Measurements from ENCODE around the gene EPHA2.

Gene EPHA2

GRCh38 chr1:16153096-16153998 lies 2.5 kb downstream of the EPHA2 start:
- H3K4me3 ChIP-seq (ENCODE audit: low read depth, low read length), result peak overlapping the region; percentile 84
- TF ChIP-seq CTCF (IDR thresholded peaks at IDR 0.05; ENCODE audit: insufficient read depth, low read length, missing control alignments), result no peak
- DNase-seq (ENCODE audit: low read depth, low spot score), result no peak
- ChIA-PET CTCF (interaction anchor here (0.8 to 15.2 kb wide), 12 partner anchors 11 to 81 kb away, joined by 3 to 217 read pairs (median 4); no protein-coding TSS in a partner anchor), POLR2A (interaction anchor here (0.5 to 4.3 kb wide), 7 partner anchors 7 to 86 kb away, joined by 3 to 26 read pairs (median 3); no protein-coding TSS in a partner anchor)

DNA sequence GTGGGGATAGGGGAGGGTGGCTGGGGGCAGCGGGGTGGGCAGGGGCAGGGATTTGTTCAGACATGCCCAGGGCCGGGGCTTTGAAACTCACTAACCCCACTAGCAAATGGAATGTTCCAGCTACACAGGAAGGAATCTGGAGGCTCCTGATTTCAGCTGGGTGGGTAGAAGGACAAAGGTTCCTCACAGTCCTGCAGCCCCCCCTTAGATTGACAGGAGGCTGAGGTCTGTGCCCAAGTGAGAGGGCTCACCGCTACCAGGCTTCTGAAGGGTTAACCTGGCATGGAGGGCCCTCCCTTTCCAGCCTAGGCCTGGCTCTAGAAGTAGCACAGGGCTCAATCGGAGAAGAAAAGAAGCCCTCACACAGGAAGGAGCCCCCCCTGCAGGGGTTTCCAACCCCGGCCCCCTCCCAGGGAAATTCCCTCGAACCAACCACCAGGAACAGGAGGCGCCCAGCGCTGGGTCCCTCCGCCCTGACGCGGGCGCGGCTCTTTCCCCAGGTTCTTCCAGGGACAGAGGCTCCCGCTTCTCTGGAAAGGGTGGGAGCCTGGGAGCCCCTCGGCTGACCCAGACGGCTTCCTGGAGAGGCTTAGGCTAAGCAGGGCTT lies 3.3 kb downstream of the EPHA2 start:
- peak overlapping the region; percentile 84 for H3K4me3 ChIP-seq (ENCODE audit: low read depth, low read length)
- DNase-seq (ENCODE audit: low read depth, low spot score), result no peak
- TF ChIP-seq CTCF (IDR thresholded peaks at IDR 0.05; ENCODE audit: insufficient read depth, low read length, missing control alignments), result no peak
- CTCF ChIA-PET, result interaction anchor here (0.7 to 15.2 kb wide), 10 partner anchors 11 to 80 kb away, joined by 3 to 217 read pairs (median 4); no protein-coding TSS in a partner anchor
- POLR2A ChIA-PET, result interaction anchor here (0.7 to 4.3 kb wide), 3 partner anchors 7 to 85 kb away, joined by 3 to 26 read pairs (median 7); no protein-coding TSS in a partner anchor

GRCh38 chr1:16151995-16152384 lies 3.9 kb downstream of the EPHA2 start:
- ChIA-PET POLR2A (interaction anchor here (1.2 to 2.3 kb wide), 2 partner anchors 12 to 30 kb away, joined by 3 to 7 read pairs; no protein-coding TSS in a partner anchor), CTCF (interaction anchor here (0.7 to 15.2 kb wide), 5 partner anchors 12 to 71 kb away, joined by 3 to 217 read pairs (median 4); no protein-coding TSS in a partner anchor)
- no peak for TF ChIP-seq CTCF (IDR thresholded peaks at IDR 0.05; ENCODE audit: insufficient read depth, low read length, missing control alignments)
- no peak for DNase-seq (ENCODE audit: low read depth, low spot score)
- peak overlapping the region; percentile 9 for H3K4me3 ChIP-seq (ENCODE audit: low read depth, low read length)

DNA sequence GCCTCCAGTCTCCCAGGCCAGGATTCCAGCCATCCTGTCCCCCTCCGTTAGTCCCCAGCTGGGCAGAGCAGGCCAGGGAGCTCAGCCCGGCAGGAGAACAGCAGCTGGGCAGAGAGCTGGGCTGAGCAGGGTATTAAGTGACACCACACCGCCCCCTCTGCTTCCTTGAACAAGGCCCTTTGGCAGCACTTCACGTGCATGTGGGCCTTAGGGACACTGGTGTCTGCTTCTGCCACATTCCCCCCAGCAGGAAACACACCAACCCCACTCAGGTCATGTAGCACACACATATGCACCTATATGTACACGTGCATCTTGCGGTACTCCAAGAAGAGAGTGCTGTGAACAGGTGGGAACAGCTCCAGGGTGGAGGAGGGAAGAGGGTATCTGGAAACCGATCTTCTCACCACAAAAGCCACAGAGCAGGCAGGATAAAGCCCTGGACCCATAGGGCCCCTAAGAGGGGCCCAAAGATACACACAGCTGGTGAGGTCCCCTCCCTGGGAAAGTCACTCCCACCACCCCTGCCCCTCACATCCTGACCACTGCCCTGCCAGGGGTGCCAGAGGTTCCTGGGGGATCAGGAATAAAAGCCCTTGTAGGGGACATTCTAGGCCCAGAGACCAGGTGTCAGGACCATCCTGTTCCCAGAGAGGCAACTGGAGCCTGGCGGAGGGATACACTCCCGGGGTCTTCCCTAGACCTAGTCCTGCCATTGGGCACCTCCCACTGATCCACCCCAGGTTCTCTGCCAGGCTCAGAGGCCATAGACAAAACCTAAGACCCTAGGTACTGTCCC lies 4.5 kb downstream of the EPHA2 start:
- no peak for TF ChIP-seq CTCF (IDR thresholded peaks at IDR 0.05; ENCODE audit: insufficient read depth, low read length, missing control alignments)
- peak overlapping the region; percentile 3; the same call in 1 of the 2 replicates for H3K4me3 ChIP-seq (ENCODE audit: low read depth, low read length)
- ChIA-PET CTCF (interaction anchor here (0.7 to 15.2 kb wide), 7 partner anchors 13 to 78 kb away, joined by 3 to 217 read pairs (median 3); partner anchors contain the start of gene FAM131C), POLR2A (interaction anchor here (1.2 kb wide), 1 partner anchor 13 kb away, joined by 3 read pairs; no protein-coding TSS in a partner anchor)
- no peak for DNase-seq (ENCODE audit: low read depth, low spot score)

- no peak for DNase-seq (ENCODE audit: low read depth, low spot score)
- CTCF ChIA-PET, result interaction anchor here (0.6 to 15.2 kb wide), 6 partner anchors 11 to 324 kb away, joined by 3 to 217 read pairs (median 3); no protein-coding TSS in a partner anchor
- TF ChIP-seq CTCF (IDR thresholded peaks at IDR 0.05; ENCODE audit: insufficient read depth, low read length, missing control alignments), result no peak
- H3K4me3 ChIP-seq (ENCODE audit: low read depth, low read length), result no peak overlapping the region
- POLR2A ChIA-PET, result interaction anchor here (1.2 kb wide), 1 partner anchor 13 kb away, joined by 3 read pairs; no protein-coding TSS in a partner anchor
Observed at GRCh38 chr1:16150508-16150907, 5.4 kb downstream of the EPHA2 start.

Measured in AG04449 (cell line).